GOT3 (cell line): Measurements from ENCODE around the gene RASGEF1C.
A peak's percentile ranks its signal among the peaks of the same experiment; 100 is the strongest.

Experiments used
- DNase-seq: peaks from one replicate; lab custom pipeline; 2025; ENCODE audit warnings: mixed read lengths; lab: John Stamatoyannopoulos, UW

RASGEF1C gene

DNA sequence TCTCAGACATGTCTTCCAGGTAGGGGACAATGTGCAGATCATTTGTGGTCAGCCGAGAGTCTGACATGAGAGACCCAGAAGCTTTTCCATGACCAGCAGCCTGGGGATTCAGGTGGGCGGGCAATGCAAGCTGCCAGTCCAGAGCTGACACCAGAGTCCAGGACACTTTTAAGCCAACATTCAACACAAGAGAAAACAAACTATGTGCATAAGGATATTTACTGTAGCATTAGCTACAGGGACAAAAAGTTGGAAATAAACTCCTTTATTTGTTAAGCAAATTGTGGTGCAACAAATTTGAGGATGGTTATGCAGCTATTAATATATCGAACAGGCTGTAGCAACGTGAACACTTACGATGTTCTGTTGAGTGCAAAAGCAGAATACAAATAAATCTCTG, 127.5 kb downstream of the RASGEF1C start:
- no peak for DNase-seq

DNA sequence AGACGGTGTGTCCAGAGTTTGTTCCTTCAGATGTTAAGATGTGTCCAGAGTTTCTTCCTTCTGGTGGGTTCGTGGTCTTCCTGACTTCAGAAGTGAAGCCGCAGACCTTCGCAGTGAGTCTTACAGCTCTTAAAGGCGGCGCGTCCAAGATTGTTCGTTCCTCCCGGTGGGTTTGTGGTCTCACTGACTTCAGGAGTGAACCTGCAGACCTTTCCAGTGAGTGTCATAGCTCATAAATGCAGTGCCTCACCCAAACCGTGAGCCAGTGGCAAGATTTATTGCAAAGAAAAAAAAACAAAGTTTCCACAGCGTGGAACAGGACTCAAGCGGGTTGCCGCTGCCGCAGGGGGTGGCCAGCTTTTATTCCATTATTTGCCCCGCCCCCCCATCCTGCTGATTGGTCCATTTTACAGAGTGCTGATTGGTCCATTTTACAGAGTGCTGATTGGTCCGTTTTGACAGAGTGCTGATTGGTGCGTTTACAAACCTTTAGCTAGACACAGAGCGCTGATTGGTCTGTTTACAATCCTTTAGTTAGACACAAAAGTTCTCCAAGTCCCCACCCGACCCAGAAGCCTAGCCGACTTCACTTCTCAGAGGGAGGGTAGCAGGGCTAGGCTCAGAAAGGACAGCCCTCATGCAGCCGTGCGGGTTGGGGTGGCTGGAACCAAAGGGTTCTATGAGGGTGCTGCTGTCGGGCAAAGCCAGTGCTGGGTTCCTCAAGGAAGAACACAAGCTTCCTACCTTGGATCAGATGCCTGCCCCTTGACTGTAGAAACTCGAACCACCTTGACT, 128.3 kb downstream of the RASGEF1C start:
- no peak for DNase-seq

GRCh38 chr5:180079702-180080466, 129.1 kb downstream of the RASGEF1C start:
- no peak for DNase-seq

DNA sequence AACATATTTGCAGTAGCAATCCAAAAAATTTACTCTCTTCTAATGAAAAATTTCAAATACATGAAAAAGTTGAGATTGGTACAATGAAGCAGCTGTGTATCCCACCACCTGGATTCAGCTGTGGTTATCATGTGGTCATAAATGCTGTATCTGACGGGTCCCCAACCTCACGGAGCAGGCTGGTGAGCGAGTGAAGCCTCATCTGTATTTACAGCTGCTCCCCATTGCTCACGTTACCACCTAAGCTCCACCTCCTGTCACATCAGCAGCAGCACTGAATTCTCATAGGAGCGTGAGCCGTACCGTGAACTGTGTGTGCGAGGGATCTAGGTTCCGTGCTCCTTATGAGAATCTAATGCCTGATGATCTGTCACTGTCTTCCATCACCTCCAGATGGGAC, 130.7 kb downstream of the RASGEF1C start:
- no peak for DNase-seq

GRCh38 chr5:180077594-180078284, 131.3 kb downstream of the RASGEF1C start:
- no peak for DNase-seq

DNA sequence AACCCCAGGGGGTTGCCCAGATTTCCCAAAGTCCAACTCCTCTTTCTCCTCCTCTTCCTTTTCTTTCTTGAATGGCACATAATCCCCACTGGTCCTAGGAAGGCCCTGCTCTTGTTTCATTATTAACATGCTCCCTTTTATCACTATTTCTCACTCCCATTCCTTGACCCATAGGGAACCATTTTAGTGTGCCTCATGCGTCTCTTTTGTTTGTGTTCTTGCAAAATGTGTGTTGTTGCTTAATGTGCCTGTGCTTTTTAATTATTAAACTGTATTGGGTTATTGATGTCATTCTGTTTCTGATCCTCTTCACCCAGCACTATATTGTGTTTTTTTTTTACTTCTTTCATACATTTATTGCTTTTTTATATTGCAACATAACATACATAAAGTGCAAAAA, 133.3 kb downstream of the RASGEF1C start:
- DNase-seq = no peak

GRCh38 chr5:180074462-180074861, 134.5 kb downstream of the RASGEF1C start:
- no peak for DNase-seq

- DNase-seq = no peak
Measured at GRCh38 chr5:180072556-180072955, 136.5 kb downstream of the RASGEF1C start.

GRCh38 chr5:180072256-180072548, 136.8 kb downstream of the RASGEF1C start:
- DNase-seq = no peak

DNA sequence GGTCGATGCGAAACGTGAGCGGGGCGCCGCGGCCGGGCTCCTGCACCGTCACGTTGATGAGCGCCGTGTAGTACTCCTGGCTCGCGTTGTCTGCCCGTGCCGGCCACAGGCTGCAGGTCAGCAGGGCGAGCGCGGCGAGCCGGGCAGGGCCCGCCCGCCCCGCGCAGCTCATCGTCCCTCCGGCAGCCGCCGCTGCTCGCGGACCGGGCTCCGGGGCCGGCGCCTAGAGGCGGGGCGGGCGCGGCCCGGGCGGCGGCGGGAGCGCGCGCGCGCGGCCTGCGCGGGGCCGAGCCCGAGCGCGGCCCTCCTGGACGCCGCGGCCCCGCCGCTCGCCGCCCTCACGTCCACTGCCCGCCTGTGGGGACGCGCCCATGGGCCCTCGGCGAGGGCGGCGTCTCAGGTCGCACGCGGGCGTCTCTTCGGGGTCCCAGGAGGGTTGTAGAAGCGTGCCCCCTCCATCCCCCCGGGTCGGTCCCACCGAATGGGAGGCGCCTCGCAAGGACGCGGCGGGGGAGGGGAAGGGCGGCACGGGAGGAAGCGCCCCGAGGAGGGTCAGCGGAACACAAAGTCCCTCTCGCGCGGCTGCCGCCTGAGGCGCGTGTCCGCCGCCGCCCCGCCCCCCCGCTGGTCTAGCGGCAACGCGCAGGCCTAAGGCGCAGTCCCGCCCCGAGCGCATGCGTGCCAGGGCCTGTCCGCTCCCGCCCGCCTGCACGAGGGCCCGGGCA, 137.3 kb downstream of the RASGEF1C start, which contains the start of gene RNF130:
TSS of gene RNF130 (minus strand) at position 229 of the 725 bp plus-strand sequence. CDS start at position 172, 57 bp downstream.
- DNase-seq = peak; percentile 87

GRCh38 chr5:180070756-180071530, 138.1 kb downstream of the RASGEF1C start:
- no peak for DNase-seq

- DNase-seq = no peak
Measured at GRCh38 chr5:180069589-180070247, 139.3 kb downstream of the RASGEF1C start.

- no peak for DNase-seq
Measured at GRCh38 chr5:180068519-180069090, 140.4 kb downstream of the RASGEF1C start.

DNA sequence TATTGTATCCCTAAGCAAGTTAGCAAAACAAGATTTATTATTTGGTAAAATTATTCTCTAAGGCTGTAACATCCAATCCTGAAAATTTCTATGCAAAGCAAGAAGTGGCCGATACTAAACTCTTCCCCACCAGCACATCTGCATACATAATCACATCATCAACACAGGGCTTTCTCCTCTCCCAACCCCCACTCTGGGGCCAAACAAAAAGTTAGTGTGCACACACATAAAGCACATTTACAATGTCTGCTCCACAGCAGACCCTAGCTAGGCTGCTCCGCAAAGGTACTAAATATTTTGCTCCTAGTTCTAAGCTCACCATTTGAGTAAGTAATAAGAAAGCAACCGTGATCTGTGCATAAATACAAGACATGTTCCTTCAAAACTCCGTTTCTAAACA, 141.0 kb downstream of the RASGEF1C start:
- DNase-seq = no peak

DNA sequence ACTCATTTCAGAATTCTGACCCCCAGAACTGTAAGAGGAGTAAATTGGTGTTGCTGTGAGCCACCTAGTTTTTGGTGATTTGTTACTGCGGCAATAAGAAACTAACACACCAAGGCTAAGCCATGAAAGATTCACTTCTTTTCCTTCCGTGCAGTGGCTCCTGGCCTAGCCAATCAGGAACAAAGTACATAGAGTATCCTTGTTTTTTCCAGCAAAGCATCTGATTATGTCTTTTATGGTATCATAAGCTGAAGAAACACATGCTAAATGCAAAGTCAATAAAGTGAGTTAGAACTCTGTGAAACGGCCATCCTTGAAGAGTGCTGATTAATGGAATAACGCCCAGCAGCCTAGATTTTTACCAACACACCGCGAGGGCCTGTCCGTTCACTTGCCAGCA, 148.8 kb downstream of the RASGEF1C start:
- DNase-seq = no peak

DNA sequence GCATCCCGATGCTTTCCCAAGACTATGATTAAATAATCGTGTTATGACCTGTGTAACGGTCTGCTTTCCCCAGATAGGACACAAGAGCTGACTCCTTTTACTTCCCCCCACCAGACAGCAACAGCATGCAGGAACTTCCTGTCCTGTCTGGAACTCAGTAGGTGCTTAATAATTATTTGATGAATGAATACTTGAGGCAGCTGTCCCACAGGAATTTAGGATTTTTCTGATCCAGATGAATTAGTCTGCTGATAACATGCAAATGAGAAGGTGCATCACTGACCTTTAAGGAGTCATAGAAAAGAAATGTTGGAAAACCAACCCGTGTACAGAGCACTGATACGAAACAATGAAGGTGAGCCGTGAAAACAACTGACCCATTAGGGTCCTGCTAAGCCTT, 149.7 kb downstream of the RASGEF1C start:
- DNase-seq = no peak

GRCh38 chr5:180056153-180056552, 152.9 kb downstream of the RASGEF1C start:
- DNase-seq = no peak

GRCh38 chr5:180054226-180054625, 154.8 kb downstream of the RASGEF1C start:
- no peak for DNase-seq

- no peak for DNase-seq
Measured at GRCh38 chr5:180053061-180053602, 155.9 kb downstream of the RASGEF1C start.

GRCh38 chr5:180052211-180052818, 156.7 kb downstream of the RASGEF1C start:
- no peak for DNase-seq
